Measurements from ENCODE around the gene TMEM223.

DNA sequence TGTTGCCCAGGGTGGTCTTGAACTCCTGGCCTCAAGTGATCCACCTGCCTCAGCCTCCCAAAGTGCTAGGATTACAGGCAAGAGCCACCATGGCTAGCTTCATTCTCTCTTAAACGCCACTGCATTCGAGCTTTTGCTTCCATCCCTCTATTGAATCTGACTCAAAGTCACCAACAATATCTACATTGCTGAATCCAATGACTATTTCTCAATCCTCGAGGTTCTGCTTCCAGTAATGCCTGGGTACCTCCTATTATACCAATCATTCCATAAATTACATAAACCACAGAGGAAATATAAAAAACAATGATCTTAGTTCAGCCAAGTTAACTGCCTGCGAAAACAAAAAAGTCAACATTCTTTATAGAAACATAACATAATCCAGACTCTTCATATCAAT lies 25.3 kb upstream of the TMEM223 start:
- TF ChIP-seq, protein P1, sequence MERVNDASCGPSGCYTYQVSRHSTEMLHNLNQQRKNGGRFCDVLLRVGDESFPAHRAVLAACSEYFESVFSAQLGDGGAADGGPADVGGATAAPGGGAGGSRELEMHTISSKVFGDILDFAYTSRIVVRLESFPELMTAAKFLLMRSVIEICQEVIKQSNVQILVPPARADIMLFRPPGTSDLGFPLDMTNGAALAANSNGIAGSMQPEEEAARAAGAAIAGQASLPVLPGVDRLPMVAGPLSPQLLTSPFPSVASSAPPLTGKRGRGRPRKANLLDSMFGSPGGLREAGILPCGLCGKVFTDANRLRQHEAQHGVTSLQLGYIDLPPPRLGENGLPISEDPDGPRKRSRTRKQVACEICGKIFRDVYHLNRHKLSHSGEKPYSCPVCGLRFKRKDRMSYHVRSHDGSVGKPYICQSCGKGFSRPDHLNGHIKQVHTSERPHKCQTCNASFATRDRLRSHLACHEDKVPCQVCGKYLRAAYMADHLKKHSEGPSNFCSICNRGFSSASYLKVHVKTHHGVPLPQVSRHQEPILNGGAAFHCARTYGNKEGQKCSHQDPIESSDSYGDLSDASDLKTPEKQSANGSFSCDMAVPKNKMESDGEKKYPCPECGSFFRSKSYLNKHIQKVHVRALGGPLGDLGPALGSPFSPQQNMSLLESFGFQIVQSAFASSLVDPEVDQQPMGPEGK (tag by site-specific recombination; IDR thresholded peaks at IDR 0.05) = no peak
- TF ChIP-seq ZNF23 (tag by site-specific recombination; IDR thresholded peaks at IDR 0.05; ENCODE audit: borderline replicate concordance) (no peak), GLI2 (tag by site-specific recombination; IDR thresholded peaks at IDR 0.05; ENCODE audit: borderline replicate concordance, low read depth) (no peak), KLF16 (tag by site-specific recombination; IDR thresholded peaks at IDR 0.05) (no peak), OSR2 (tag by site-specific recombination; IDR thresholded peaks at IDR 0.05) (no peak)
- TF ChIP-seq, protein P2, sequence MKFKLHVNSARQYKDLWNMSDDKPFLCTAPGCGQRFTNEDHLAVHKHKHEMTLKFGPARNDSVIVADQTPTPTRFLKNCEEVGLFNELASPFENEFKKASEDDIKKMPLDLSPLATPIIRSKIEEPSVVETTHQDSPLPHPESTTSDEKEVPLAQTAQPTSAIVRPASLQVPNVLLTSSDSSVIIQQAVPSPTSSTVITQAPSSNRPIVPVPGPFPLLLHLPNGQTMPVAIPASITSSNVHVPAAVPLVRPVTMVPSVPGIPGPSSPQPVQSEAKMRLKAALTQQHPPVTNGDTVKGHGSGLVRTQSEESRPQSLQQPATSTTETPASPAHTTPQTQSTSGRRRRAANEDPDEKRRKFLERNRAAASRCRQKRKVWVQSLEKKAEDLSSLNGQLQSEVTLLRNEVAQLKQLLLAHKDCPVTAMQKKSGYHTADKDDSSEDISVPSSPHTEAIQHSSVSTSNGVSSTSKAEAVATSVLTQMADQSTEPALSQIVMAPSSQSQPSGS (tag by site-specific recombination; IDR thresholded peaks at IDR 0.05; ENCODE audit: low read depth) = no peak
- TF ChIP-seq, protein P3, sequence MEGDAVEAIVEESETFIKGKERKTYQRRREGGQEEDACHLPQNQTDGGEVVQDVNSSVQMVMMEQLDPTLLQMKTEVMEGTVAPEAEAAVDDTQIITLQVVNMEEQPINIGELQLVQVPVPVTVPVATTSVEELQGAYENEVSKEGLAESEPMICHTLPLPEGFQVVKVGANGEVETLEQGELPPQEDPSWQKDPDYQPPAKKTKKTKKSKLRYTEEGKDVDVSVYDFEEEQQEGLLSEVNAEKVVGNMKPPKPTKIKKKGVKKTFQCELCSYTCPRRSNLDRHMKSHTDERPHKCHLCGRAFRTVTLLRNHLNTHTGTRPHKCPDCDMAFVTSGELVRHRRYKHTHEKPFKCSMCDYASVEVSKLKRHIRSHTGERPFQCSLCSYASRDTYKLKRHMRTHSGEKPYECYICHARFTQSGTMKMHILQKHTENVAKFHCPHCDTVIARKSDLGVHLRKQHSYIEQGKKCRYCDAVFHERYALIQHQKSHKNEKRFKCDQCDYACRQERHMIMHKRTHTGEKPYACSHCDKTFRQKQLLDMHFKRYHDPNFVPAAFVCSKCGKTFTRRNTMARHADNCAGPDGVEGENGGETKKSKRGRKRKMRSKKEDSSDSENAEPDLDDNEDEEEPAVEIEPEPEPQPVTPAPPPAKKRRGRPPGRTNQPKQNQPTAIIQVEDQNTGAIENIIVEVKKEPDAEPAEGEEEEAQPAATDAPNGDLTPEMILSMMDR (tag by site-specific recombination; IDR thresholded peaks at IDR 0.05) = no peak
